ENCODE measurements around the gene NUP210L. TPM values are rescaled to one million over a fixed set of nuclear protein-coding genes. Genes with fewer than 3 reads are reported as not detected.

NUP210L gene
- under 1 TPM; 0.06 to 0.30 (median 0.16) TPM for polyA plus RNA-seq (ENCODE audit: insufficient read length in 3 of 3)
- long read RNA-seq, donor 1: 0 reads
- long read RNA-seq, donor 2: 0 reads
- long read RNA-seq, donor 3: 0 reads
- long read RNA-seq, donor 4: 0 reads
- long read RNA-seq, donor 5: 0 reads
- long read RNA-seq, donor 6: 0 reads
- long read RNA-seq, donor 7: 0 reads
- long read RNA-seq, donor 8: 0 reads
- long read RNA-seq, donor 9: 0 reads
- long read RNA-seq, donor 10: 0 reads
- long read RNA-seq, donor 11, partial matches to known transcripts: 35 of 451 reads
- long read RNA-seq, donor 11, other reads (novel, unspliced or antisense): 416 of 451 reads
- long read RNA-seq, donor 12: 0 reads
- long read RNA-seq, donor 13: 0 reads
- long read RNA-seq, donor 14: 0 reads
- long read RNA-seq, donor 15: 0 reads
- long read RNA-seq, donor 16: 0 reads

- DNase-seq: peak; percentile 17
Measured at GRCh38 chr1:154154534-154155191, at the start of gene NUP210L. NUP210L (minus strand) TSS chr1:154155073.

- no peak for DNase-seq
Measured at GRCh38 chr1:154199563-154199879, 44.6 kb upstream of the NUP210L start.

GRCh38 chr1:154198756-154199562 is 44.1 kb upstream of the NUP210L start:
- peak; percentile 69 for DNase-seq

- DNase-seq: no peak
Measured at GRCh38 chr1:154193821-154194220, 38.9 kb upstream of the NUP210L start.

GRCh38 chr1:154192476-154192875 is 37.6 kb upstream of the NUP210L start:
- DNase-seq: no peak

GRCh38 chr1:154191990-154192461 is 37.2 kb upstream of the NUP210L start, which contains the start of gene TPM3:
TPM3 (minus strand) TSS chr1:154192100; CDS start chr1:154192018, 82 bp downstream.
- DNase-seq: no peak

- peak; percentile 40 for DNase-seq
Measured at GRCh38 chr1:154190550-154190949, 35.7 kb upstream of the NUP210L start.

- DNase-seq: no peak
Measured at GRCh38 chr1:154186852-154187501, 32.1 kb upstream of the NUP210L start.

- peak; percentile 40 for DNase-seq
Measured at GRCh38 chr1:154186177-154186576, 31.3 kb upstream of the NUP210L start.

- DNase-seq: peak; percentile 96
Measured at GRCh38 chr1:154183046-154183915, 28.4 kb upstream of the NUP210L start.

- DNase-seq: peak; percentile 50
Measured at GRCh38 chr1:154182344-154183045, 27.6 kb upstream of the NUP210L start.

GRCh38 chr1:154181944-154182343 is 27.1 kb upstream of the NUP210L start:
- no peak for DNase-seq

- DNase-seq: no peak
Measured at GRCh38 chr1:154179946-154180687, 25.2 kb upstream of the NUP210L start.

- no peak for DNase-seq
Measured at GRCh38 chr1:154178911-154179811, 24.3 kb upstream of the NUP210L start.

GRCh38 chr1:154178013-154178412 is 23.1 kb upstream of the NUP210L start:
- no peak for DNase-seq

- peak; percentile 57 for DNase-seq
Measured at GRCh38 chr1:154176337-154176736, 21.5 kb upstream of the NUP210L start.

GRCh38 chr1:154174654-154175053 is 19.8 kb upstream of the NUP210L start:
- DNase-seq: no peak

- no peak for DNase-seq
Measured at GRCh38 chr1:154171880-154172279, 17.0 kb upstream of the NUP210L start.
